ENCODE data around the gene SEZ6.

- no peak for TF ChIP-seq POLR2A (IDR thresholded peaks at IDR 0.05)
- no peak for TF ChIP-seq CTCF (IDR thresholded peaks at IDR 0.05)
Measured at GRCh38 chr17:29008591-29008990, 2.8 kb upstream of the SEZ6 start.

Measured in vagina (tissue), 2 donors.